SU-DHL-6 (cell line): ENCODE measurements around the gene NAA10.

Source experiments
- H2AFZ ChIP-seq: fragments of 200-600 bp; sonication (generic); 2 replicates; pipeline ENCODE4 v1.6.1; 2014; ENCODE audit warnings: low read depth, mild to moderate bottlenecking, moderate library complexity, mixed read lengths, antibody characterized with exemption, low read length; ENCODE audit not compliant: severe bottlenecking
- H3F3A ChIP-seq: fragments of 200-600 bp; shearing (Covaris generic); 2 replicates; pipeline ENCODE4 v1.6.0; 2016; ENCODE audit warnings: antibody characterized with exemption, mild to moderate bottlenecking; ENCODE audit not compliant: insufficient read depth
- H3K27ac ChIP-seq: fragments of 200-600 bp; sonication (generic); 2 replicates; pipeline ENCODE4 v1.5.1; 2016; ENCODE audit warnings: low read depth, mild to moderate bottlenecking, low read length, moderate library complexity, mixed read lengths
- H3K27me3 ChIP-seq: fragments of 200-600 bp; sonication (generic), shearing (Covaris generic); 2 replicates; pipeline ENCODE4 v1.6.0; 2014; ENCODE audit warnings: mild to moderate bottlenecking, low read length
- H3K36me3 ChIP-seq: fragments of 200-600 bp; sonication (generic); 2 replicates; pipeline ENCODE4 v1.6.1; 2014; ENCODE audit warnings: mild to moderate bottlenecking, low read length, mixed read lengths
- H3K4me2 ChIP-seq: fragments of 300-600, 200-600 bp; shearing (Covaris generic), sonication (generic); 2 replicates; pipeline ENCODE4 v1.6.0; 2014; ENCODE audit warnings: low read length, low read depth, mild to moderate bottlenecking; ENCODE audit not compliant: poor library complexity, severe bottlenecking
- H3K4me3 ChIP-seq: fragments of 200-600 bp; sonication (generic); 2 replicates; pipeline ENCODE4 v1.5.1; 2014; ENCODE audit warnings: antibody characterized with exemption, low read length, mild to moderate bottlenecking, mixed read lengths; ENCODE audit not compliant: insufficient read depth, poor library complexity, severe bottlenecking
- H3K79me2 ChIP-seq: fragments of 200-600 bp; sonication (generic); 2 replicates; pipeline ENCODE4 v1.6.1; 2014; ENCODE audit warnings: mild to moderate bottlenecking, low read length, moderate library complexity; ENCODE audit not compliant: insufficient read depth
- H3K9ac ChIP-seq: fragments of 200-600 bp; sonication (generic); 2 replicates; pipeline ENCODE4 v1.7.0; 2014; ENCODE audit warnings: mild to moderate bottlenecking, low read length
- H3K9me2 ChIP-seq: fragments of 200-600 bp; sonication (generic); replicated peaks from 2 replicates; pipeline ENCODE4 v1.6.1; 2014; ENCODE audit warnings: low read length; ENCODE audit not compliant: insufficient read depth
- H3K9me3 ChIP-seq: fragments of 200-600 bp; sonication (generic); 2 replicates; pipeline ENCODE4 v1.6.1; 2014; ENCODE audit warnings: low read length, mixed read lengths; ENCODE audit not compliant: insufficient read depth
- H4K20me1 ChIP-seq: fragments of 200-600 bp; sonication (generic); 2 replicates; pipeline ENCODE4 v1.6.1; 2014; ENCODE audit warnings: low read depth, mild to moderate bottlenecking, antibody characterized with exemption, low read length, moderate library complexity, mixed read lengths
- CTCF ChIP-seq: fragments of 200-600 bp; sonication (generic); IDR thresholded peaks from one replicate; pipeline ENCODE4 v1.5.1; 2017; ENCODE audit warnings: antibody characterized with exemption, mild to moderate bottlenecking, low read length, moderate library complexity; ENCODE audit not compliant: insufficient read depth, poor library complexity, severe bottlenecking
- EZH2phosphoT487 ChIP-seq: fragments of 200-600 bp; sonication (generic), shearing (Covaris generic); conservative IDR thresholded peaks from 2 replicates; pipeline ENCODE4 v1.6.1; 2018; ENCODE audit warnings: mild to moderate bottlenecking, antibody characterized with exemption, low read length, moderate library complexity, mixed read lengths

Gene NAA10

GRCh38 chrX:153948002-153948466, 13.2 kb upstream of the NAA10 start:
- TF ChIP-seq CTCF, result no peak
- TF ChIP-seq EZH2phosphoT487, result no peak
- H3K4me2 ChIP-seq, result no peak overlapping the region
- peaks cover 4% of the 10 kb centered on the region; the same call in 1 of the 2 replicates for H3K36me3 ChIP-seq
- no peaks in the 10 kb centered on the region for H3K79me2 ChIP-seq
- no peak overlapping the region for H3K4me3 ChIP-seq
- H3K27me3 ChIP-seq, result no peaks in the 10 kb centered on the region
- peaks cover 8% of the 10 kb centered on the region for H3F3A ChIP-seq
- no peaks in the 10 kb centered on the region for H4K20me1 ChIP-seq
- H3K27ac ChIP-seq, result no peak overlapping the region
- no peaks in the 10 kb centered on the region for H3K9me3 ChIP-seq
- no peak overlapping the region for H2AFZ ChIP-seq
- H3K9me2 ChIP-seq, result no peaks in the 10 kb centered on the region
- H3K9ac ChIP-seq, result no peak overlapping the region

GRCh38 chrX:153947009-153947769, 12.4 kb upstream of the NAA10 start:
- H3K9ac ChIP-seq, result no peak overlapping the region
- no peaks in the 10 kb centered on the region for H3K9me2 ChIP-seq
- no peak overlapping the region for H2AFZ ChIP-seq
- H4K20me1 ChIP-seq, result no peaks in the 10 kb centered on the region
- no peaks in the 10 kb centered on the region for H3K79me2 ChIP-seq
- no peaks in the 10 kb centered on the region for H3K27me3 ChIP-seq
- no peak overlapping the region for H3K4me2 ChIP-seq
- no peak for TF ChIP-seq EZH2phosphoT487
- peak; percentile 84 for TF ChIP-seq CTCF
- H3K36me3 ChIP-seq, result no peaks in the 10 kb centered on the region
- H3K9me3 ChIP-seq, result no peaks in the 10 kb centered on the region
- H3F3A ChIP-seq, result peaks cover 8% of the 10 kb centered on the region
- H3K4me3 ChIP-seq, result no peak overlapping the region
- no peak overlapping the region for H3K27ac ChIP-seq

- Histone ChIP-seq H3K27me3 (no peaks in the 10 kb centered on the region), H3K4me3 (no peak overlapping the region), H3K9me2 (no peaks in the 10 kb centered on the region), H3K27ac (no peak overlapping the region), H3K9ac (no peak overlapping the region), H3K79me2 (no peaks in the 10 kb centered on the region), H2AFZ (no peak overlapping the region), H4K20me1 (no peaks in the 10 kb centered on the region), H3K4me2 (no peak overlapping the region), H3K36me3 (no peaks in the 10 kb centered on the region), H3F3A (peaks cover 8% of the 10 kb centered on the region), H3K9me3 (no peaks in the 10 kb centered on the region)
- TF ChIP-seq EZH2phosphoT487, result no peak
- no peak for TF ChIP-seq CTCF
These were observed 11.4 kb upstream of the NAA10 start for GRCh38 chrX:153945956-153946943.
